Stimulated activated CD4-positive, alpha-beta T cell treated with anti-CD3 and anti-CD28 coated beads, Interleukin-1b, Interleukin-23, amount 100 ng/mL, for 1 hour (primary cell): Measurements from ENCODE around the gene ZNF432.

ENCODE experiments used
- DNase-seq, 2 donors: peaks; one replicate each; pipeline ENCODE4 v3.0.0-alpha.2; 2020; ENCODE audit warnings: low read depth in 2 of 2

The ZNF432 gene

DNA sequence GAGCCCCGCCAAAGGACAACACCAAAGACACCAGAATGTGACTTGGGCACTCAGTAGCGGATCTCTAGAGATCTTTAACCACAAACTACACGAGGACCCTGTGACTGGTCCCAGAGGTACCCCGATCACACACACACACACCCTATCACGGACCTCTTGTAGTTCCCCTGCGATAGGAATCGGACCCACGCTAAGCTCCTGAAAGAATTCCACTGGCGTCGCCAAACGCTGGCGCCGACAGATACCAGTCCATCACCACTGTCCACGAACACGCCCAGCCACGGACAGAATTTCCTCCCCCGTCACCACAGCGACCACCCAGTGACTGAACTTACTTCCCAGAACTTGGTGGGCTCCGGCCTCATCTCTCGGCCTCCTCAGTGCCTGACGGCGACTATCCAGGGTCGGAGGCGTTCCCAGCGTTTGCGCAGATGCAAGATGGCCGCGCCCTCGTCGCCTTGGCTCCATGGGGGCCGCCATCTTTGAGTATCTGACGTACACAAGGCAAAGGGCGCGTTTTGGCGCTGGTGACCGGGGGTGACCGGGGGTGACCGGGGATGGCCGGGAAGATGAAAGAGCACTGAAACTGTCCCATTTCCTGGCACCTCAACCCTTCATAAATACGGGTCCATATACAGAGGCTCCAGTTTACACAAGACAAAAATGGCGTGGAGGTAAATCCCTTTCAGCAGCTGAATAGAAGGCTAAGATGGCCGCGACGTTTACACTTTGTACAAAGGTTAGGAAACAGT lies 40.7 kb downstream of the ZNF432 start, which contains the start of gene ZNF615:
TSS of gene ZNF615 (minus strand) at position 406 of the 752 bp plus-strand sequence. CDS start 4,500 bp downstream, outside the sequence.
- peak; percentile 67 to 76 for DNase-seq

DNA sequence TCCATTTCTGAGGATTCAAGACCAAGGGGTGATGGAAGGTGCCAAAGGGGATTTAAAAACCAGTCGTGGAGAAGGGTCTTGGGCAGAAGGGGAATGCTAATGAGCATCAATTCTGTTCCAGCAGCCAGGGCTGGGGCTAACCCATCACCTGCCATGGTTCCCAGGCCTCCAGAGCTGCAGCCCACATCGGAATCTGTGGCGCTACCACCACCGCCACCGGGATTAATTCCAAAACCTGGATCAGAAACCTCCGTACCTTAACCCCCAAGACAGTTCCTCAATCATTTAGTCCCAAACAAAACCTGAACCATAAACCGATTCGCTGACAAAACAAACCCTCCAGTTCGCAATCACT lies 41.2 kb downstream of the ZNF432 start:
- no peak for DNase-seq

DNA sequence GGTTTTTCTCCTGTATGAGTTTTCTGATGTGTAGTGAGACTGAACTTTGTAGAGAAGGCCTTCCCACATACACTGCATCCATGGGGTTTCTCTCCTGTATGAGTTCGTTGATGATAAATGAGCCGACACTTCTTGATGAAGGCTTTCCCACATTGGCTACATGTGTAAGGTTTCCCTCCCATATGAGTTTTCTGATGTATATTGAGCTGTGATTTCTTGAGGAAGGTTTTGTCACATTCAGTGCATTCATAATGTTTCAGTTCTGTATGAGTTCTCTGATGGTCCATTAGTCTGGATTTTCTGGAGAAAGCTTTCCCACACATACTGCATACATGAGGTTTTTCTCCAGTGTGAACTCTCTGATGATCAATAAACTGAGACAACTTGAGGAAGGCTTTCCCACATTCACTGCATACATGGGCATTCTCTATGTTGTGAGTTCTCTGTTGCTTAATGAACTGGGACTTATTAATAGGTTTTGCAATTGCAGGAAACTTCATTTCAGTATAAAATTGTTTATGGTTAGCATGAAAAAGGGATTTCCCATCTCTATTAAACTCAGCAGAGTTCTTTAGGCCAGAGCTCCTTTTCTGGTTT lies 54.5 kb downstream of the ZNF432 start:
- no peak for DNase-seq

DNA sequence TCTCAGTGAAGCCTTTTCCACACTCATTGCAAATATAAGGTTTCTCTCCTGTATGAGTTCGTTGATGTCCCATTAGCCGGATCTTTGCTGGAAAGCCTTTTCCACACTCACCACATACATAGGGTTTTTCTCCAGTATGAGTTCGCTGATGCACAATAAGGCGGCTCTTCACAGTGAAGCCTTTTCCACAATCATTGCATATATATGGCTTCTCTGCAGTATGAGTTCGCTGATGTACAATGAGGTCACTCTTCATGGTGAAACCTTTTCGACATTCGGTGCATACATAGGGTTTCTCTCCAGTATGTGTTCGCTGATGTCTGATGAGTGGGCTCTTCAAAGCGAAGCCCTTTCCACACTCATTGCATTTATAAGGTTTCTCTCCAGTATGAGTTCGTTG lies 55.2 kb downstream of the ZNF432 start:
- DNase-seq = no peak

DNA sequence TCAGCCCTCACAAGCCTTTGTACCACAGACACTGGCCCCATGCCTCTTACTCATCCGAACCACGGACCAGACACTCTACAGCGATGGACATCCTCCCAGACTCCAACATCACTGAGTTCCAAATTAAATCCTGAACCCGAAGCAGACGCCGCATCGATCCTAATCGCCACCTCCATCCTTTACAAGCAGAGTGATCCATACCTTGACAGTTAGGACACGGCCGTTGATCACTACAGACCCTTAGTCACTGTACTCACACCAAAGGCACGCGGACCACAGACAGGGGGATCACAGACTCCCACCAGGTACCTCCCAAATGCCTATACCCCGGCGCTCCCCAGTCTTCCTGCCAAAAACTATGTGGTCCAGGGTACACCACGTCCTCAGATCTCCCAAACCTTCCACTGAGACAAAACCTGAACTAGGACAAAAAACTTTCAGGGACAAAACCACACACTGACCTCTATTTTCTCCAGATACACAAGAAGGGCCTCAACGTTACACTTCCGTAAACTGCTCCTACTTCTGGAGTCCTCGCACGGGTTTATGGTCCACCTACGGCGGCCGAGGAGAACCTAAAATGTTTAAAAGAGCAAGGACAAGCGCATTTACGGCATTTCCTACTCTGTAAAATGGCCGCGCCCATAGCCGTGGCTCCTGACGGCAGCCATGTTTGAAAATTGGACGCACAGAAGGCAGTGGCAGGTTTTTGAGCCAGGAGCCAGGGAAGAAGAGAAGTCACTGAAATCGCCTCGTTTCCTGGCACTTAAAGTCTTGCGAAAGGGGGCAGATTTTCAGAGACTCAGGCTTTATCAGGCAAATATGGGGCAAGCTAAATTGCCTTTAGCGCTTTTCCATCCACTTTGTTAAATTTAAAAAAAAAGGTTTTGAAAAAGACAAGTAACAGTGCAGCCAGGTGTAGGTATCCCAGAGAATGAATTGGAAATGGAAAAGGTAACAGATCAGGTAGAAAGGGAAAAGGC lies 62.0 kb downstream of the ZNF432 start, which contains the start of gene ZNF350:
TSS of gene ZNF350 (minus strand) at position 532 of the 983 bp plus-strand sequence. CDS start 12,480 bp downstream, outside the sequence.
- DNase-seq = peak; percentile 59 to 72

DNA sequence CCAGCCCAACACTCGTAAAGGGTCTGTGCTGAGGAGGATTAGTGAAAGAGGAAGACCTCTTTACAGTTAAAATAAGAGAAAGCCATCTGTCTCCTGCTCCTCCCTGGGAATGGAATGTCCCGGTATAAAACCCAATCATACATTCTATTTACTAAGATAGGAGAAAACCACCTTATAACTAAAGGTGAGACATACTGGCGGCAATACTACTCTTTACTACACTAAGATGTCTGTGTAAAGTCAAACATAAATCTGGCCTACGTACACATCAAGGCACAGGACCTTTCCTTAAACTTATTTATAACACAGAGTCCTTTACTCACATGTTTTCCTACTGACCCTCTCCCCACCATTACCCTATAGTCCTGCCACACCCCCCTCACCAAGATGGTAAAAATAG lies 65.3 kb downstream of the ZNF432 start:
- DNase-seq = no peak
